Activated T-helper 2 cell treated with anti-CD3 and anti-CD28 coated beads, Interferon-gamma antibody, Interleukin-2, Interleukin-4, amounts not matched to agents 10 μg/mL and 5 μg/mL and 100 μg/mL, durations not matched to agents 14 hours and 24 hours and 36 hours (primary cell): Measurements from ENCODE around the gene NUDT2. TPM values are rescaled to one million over a fixed set of nuclear protein-coding genes. Genes with fewer than 3 reads are reported as not detected.
"Not testable (repeated sequence)": the region's sequence is repeated elsewhere in the genome, so short reads cannot be mapped to it uniquely, and the experiment has no call there.

Source experiments
- DNase-seq: peaks from one replicate; pipeline ENCODE4 v3.0.0; 2021; ENCODE audit warnings: low spot score
- H3K27ac Mint-ChIP-seq: one replicate; pipeline ENCODE4 v1.8.0; 2021; ENCODE audit warnings: mixed read lengths
- H3K27me3 Mint-ChIP-seq: one replicate; pipeline ENCODE4 v1.8.0; 2021; ENCODE audit warnings: low read depth, mixed read lengths
- H3K36me3 Mint-ChIP-seq: one replicate; pipeline ENCODE4 v1.8.0; 2021; ENCODE audit warnings: low read depth, mixed read lengths
- H3K4me1 Mint-ChIP-seq: one replicate; pipeline ENCODE4 v1.8.0; 2021; ENCODE audit warnings: low read depth, mixed read lengths
- H3K4me3 Mint-ChIP-seq: one replicate; pipeline ENCODE4 v1.8.0; 2021; ENCODE audit warnings: low read depth, mild to moderate bottlenecking, moderate library complexity, mixed read lengths
- H3K9me3 Mint-ChIP-seq: one replicate; pipeline ENCODE4 v1.8.0; 2021; ENCODE audit warnings: mixed read lengths
- intact Hi-C: fragments of 100-400 bp; cut with micrococcal nuclease; formaldehyde crosslinking; loops from one replicate; pipeline ENCODE4 v1.15.1; 2023
- total RNA-seq: library from RNA; stranded (reverse); gene quantifications from 2 replicates; pipeline ENCODE4 v1.2.3, GENCODE V29; 2022

Gene NUDT2
- total RNA-seq, 1 donor from 2014 or later: 33.0 TPM

- Mint-ChIP-seq H3K9me3 (no peaks in the 10 kb centered on the region), H3K27ac (no peak overlapping the region), H3K27me3 (no peaks in the 10 kb centered on the region), H3K36me3 (peaks cover 32% of the 10 kb centered on the region), H3K4me3 (no peak overlapping the region), H3K4me1 (no peaks in the 10 kb centered on the region)
- intact Hi-C loops: no loop called here
- DNase-seq: no peak
These were observed 12.4 kb downstream of the NUDT2 start for GRCh38 chr9:34341659-34342295.

GRCh38 chr9:34343090-34343489, 13.7 kb downstream of the NUDT2 start:
- Mint-ChIP-seq H3K9me3 (no peaks in the 10 kb centered on the region), H3K36me3 (peaks cover 32% of the 10 kb centered on the region), H3K4me3 (no peak overlapping the region), H3K4me1 (no peaks in the 10 kb centered on the region), H3K27ac (no peak overlapping the region), H3K27me3 (no peaks in the 10 kb centered on the region)
- intact Hi-C loops: no loop called here
- DNase-seq: no peak

GRCh38 chr9:34343605-34344004, 14.2 kb downstream of the NUDT2 start:
- no peak for DNase-seq
- Mint-ChIP-seq H3K27ac (no peak overlapping the region), H3K4me1 (no peaks in the 10 kb centered on the region), H3K4me3 (no peak overlapping the region), H3K36me3 (peaks cover 30% of the 10 kb centered on the region), H3K27me3 (no peaks in the 10 kb centered on the region), H3K9me3 (no peaks in the 10 kb centered on the region)
- intact Hi-C loops: no loop called here

- no peaks in the 10 kb centered on the region for H3K4me1 Mint-ChIP-seq
- peaks cover 22% of the 10 kb centered on the region for H3K36me3 Mint-ChIP-seq
- H3K4me3 Mint-ChIP-seq: no peak overlapping the region
- no peak for DNase-seq
- H3K27ac Mint-ChIP-seq: no peak overlapping the region
- H3K27me3 Mint-ChIP-seq: no peaks in the 10 kb centered on the region
- intact Hi-C loops: no loop called here
- H3K9me3 Mint-ChIP-seq: no peaks in the 10 kb centered on the region
These were observed 17.8 kb downstream of the NUDT2 start for GRCh38 chr9:34346873-34347799.

GRCh38 chr9:34347800-34348158, 18.4 kb downstream of the NUDT2 start:
- no peak overlapping the region for H3K27ac Mint-ChIP-seq
- no peak for DNase-seq
- peaks cover 18% of the 10 kb centered on the region for H3K36me3 Mint-ChIP-seq
- H3K4me3 Mint-ChIP-seq: no peak overlapping the region
- no peaks in the 10 kb centered on the region for H3K27me3 Mint-ChIP-seq
- intact Hi-C loops: no loop called here
- H3K4me1 Mint-ChIP-seq: no peaks in the 10 kb centered on the region
- H3K9me3 Mint-ChIP-seq: no peaks in the 10 kb centered on the region

- H3K36me3 Mint-ChIP-seq: peaks cover 8% of the 10 kb centered on the region
- H3K9me3 Mint-ChIP-seq: no peaks in the 10 kb centered on the region
- no peaks in the 10 kb centered on the region for H3K4me1 Mint-ChIP-seq
- H3K4me3 Mint-ChIP-seq: no peak overlapping the region
- no peaks in the 10 kb centered on the region for H3K27me3 Mint-ChIP-seq
- no peak for DNase-seq
- intact Hi-C loops: no loop called here
- no peak overlapping the region for H3K27ac Mint-ChIP-seq
These were observed 20.0 kb downstream of the NUDT2 start for GRCh38 chr9:34349324-34349723.

- peaks cover 15% of the 10 kb centered on the region for H3K9me3 Mint-ChIP-seq
- H3K27ac Mint-ChIP-seq, intact Hi-C loops, DNase-seq, H3K4me1 Mint-ChIP-seq, H3K27me3 Mint-ChIP-seq, H3K4me3 Mint-ChIP-seq: not testable (repeated sequence)
- H3K36me3 Mint-ChIP-seq: peaks cover 15% of the 10 kb centered on the region
These were observed 22.8 kb downstream of the NUDT2 start for GRCh38 chr9:34352122-34352652.

- H3K27ac Mint-ChIP-seq, H3K4me1 Mint-ChIP-seq, DNase-seq, intact Hi-C loops, H3K27me3 Mint-ChIP-seq, H3K4me3 Mint-ChIP-seq: not testable (repeated sequence)
- H3K9me3 Mint-ChIP-seq: peaks cover 20% of the 10 kb centered on the region
- peaks cover 15% of the 10 kb centered on the region for H3K36me3 Mint-ChIP-seq
These were observed 23.6 kb downstream of the NUDT2 start for GRCh38 chr9:34352957-34353356.

GRCh38 chr9:34362614-34363214, 33.3 kb downstream of the NUDT2 start:
- no peak for DNase-seq
- peaks cover 8% of the 10 kb centered on the region for H3K9me3 Mint-ChIP-seq
- H3K4me1 Mint-ChIP-seq: peaks cover 9% of the 10 kb centered on the region
- H3K27ac Mint-ChIP-seq: no peak overlapping the region
- no peaks in the 10 kb centered on the region for H3K27me3 Mint-ChIP-seq
- H3K36me3 Mint-ChIP-seq: peaks cover 3% of the 10 kb centered on the region
- H3K4me3 Mint-ChIP-seq: no peak overlapping the region
- intact Hi-C loops: no loop called here

- Mint-ChIP-seq H3K27me3 (no peaks in the 10 kb centered on the region), H3K27ac (no peak overlapping the region), H3K36me3 (peaks cover 3% of the 10 kb centered on the region), H3K4me3 (no peak overlapping the region), H3K9me3 (peaks cover 3% of the 10 kb centered on the region), H3K4me1 (peaks cover 9% of the 10 kb centered on the region)
- no peak for DNase-seq
- intact Hi-C loops: no loop called here
These were observed 34.4 kb downstream of the NUDT2 start for GRCh38 chr9:34363619-34364351.

- H3K4me1 Mint-ChIP-seq: peaks cover 11% of the 10 kb centered on the region
- no peak for DNase-seq
- no peak overlapping the region for H3K27ac Mint-ChIP-seq
- intact Hi-C loops: no loop called here
- H3K36me3 Mint-ChIP-seq: peaks cover 3% of the 10 kb centered on the region
- no peaks in the 10 kb centered on the region for H3K27me3 Mint-ChIP-seq
- no peak overlapping the region for H3K4me3 Mint-ChIP-seq
- peaks cover 3% of the 10 kb centered on the region for H3K9me3 Mint-ChIP-seq
These were observed 35.9 kb downstream of the NUDT2 start for GRCh38 chr9:34365282-34365681.

- no peaks in the 10 kb centered on the region for H3K27me3 Mint-ChIP-seq
These were observed 37.0 kb downstream of the NUDT2 start for GRCh38 chr9:34366365-34366764.

More at GRCh38 chr9:34366365-34366764, 37.0 kb downstream of the NUDT2 start:
- H3K4me3 Mint-ChIP-seq: no peak overlapping the region
- H3K4me1 Mint-ChIP-seq: peaks cover 12% of the 10 kb centered on the region
- H3K36me3 Mint-ChIP-seq: peaks cover 6% of the 10 kb centered on the region
- H3K9me3 Mint-ChIP-seq: peaks cover 3% of the 10 kb centered on the region
- intact Hi-C loops: no loop called here
- no peak for DNase-seq
- H3K27ac Mint-ChIP-seq: no peak overlapping the region
